HG02759 (cell line): ENCODE results near the gene PPP2R5D.
"Not testable (repeated sequence)": the region's sequence is repeated elsewhere in the genome, so short reads cannot be mapped to it uniquely, and the experiment has no call there.

Experiments used
- ATAC-seq: cut with Tn5 transposase; IDR thresholded peaks from one replicate; pipeline ENCODE4 v1.9.1; 2021; ENCODE audit warnings: mild to moderate bottlenecking, moderate library complexity; ENCODE audit not compliant: unreplicated experiment

The PPP2R5D gene

GRCh38 chr6:42984001-42984923 is at the start of gene PPP2R5D:
Gene PPP2R5D (plus strand): TSS chr6:42984570. CDS start chr6:42984678, 108 bp downstream.
- ATAC-seq = peak; percentile 94

DNA sequence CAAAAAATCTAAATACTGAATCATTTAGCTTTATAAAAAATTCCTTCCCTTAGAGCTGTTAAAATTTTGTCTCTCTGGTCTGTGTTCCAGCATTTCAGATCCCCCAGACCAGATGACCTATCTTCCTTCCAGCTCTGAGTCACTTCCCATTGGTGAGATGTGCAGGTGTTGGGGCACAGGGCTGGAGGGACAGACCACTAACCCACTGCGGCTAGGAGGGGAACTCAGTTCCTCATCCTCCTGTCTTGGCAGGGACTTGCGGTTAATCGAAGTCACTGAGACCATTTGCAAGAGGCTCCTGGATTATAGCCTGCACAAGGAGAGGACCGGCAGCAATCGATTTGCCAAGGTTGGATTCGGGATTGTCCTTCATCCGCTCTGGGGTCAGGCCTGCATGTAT is 49.0 kb upstream of the PPP2R5D start:
- no peak for ATAC-seq

DNA sequence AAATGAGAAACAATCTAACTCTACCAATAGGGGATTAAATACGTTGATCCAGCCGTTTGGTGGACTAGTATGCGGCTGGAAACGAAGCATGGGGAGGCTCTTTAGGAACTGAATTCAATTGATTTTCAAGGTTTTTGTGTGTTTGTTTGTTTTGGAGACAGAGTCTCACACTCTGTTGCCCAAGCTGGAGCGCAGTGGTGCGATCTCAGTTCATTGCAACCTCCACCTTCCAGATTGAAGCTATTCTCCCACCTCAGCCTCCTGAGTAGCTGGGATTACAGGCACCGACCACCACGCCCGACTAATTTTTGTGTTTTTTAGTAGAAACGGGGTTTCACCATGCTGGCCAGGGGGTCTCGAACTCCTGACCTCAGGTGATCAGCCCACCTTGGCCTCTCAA is 48.0 kb upstream of the PPP2R5D start:
- no peak for ATAC-seq

- ATAC-seq = no peak
These were observed 46.6 kb upstream of the PPP2R5D start for GRCh38 chr6:42937548-42938427.

GRCh38 chr6:42938428-42938796 is 46.0 kb upstream of the PPP2R5D start:
- no peak for ATAC-seq

DNA sequence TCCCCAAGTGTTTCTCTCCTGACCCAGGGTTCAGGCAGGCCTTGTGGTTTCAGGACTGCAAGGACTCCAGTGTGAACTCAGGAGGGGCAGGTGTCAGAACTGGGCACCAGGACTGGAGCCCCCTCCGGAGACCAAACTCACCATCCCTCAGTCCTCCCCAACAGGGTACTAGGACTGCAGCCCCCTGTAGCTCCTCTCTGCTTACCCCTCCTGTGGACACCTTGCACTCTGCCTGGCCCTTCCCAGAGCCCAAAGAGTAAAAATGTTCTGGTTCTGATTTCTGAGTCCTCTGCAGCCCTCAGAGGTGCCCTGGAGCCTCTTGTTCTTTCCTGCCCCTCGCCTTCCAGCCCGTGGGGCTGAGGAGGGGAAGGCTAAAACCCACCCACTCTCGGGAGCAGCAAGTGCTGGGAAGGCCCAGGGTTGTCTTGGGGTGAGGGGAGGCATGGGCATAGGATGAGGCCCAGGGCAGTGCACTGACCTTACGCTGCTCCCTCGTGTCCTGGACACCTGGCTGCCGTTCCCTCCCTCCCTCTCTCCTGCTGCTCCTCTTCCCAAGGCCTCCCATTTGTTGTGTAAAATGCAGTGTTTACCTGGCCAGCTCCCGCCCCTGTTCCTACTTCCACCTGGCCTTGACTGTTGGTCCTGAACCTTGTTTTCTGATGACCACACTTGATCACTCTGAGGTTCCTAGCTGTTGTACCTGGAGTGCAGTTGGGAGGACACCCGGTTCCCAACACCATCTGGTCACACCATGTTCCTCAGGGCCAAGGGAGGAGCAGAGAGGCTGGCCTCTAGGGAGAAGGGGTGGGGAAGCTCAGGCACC is 45.2 kb upstream of the PPP2R5D start:
- ATAC-seq = no peak

DNA sequence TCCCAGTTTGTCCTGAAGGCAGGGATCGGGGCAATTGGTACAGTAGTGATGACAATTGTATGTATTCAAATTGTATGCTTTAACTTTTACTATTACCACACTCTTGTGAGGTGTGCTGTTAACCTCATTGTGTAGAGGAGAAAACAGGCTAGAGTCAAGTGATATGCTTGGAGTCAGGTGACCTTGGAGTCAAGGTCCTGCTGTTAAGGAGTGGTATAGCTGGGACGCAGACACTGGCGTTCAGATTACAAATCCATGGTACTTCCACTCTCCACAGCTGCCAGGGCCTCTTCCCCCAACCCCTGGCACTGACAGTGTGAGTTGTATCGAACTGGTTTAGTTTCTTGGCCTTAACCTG is 44.6 kb upstream of the PPP2R5D start:
- ATAC-seq = no peak

DNA sequence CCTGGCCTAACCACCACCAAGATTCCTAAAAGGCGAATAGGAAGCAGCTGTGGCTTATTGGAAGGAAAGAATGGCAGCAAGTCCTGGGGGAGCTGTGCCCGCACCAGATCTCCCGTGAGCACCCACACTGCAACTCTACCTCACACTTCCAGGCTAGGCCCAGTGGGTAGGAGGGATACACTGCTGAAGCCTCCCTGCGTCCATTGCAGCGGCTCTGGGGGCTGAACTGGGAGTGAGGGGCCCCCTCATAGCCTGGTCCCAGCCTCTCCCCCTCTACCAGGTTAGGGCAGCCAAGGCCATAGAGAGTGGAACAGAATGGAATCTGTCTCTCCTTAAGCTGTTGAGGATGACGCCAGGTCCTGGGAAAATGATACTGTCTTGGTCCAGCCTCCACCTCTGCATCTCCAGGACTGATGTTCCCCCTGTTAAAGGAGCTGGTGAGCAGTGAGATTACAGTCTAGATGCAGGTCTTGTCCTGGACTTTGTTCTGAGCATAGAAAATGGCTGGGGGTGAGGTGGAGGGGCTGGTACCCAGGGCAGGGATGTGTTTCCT is 43.8 kb upstream of the PPP2R5D start:
- ATAC-seq = no peak

DNA sequence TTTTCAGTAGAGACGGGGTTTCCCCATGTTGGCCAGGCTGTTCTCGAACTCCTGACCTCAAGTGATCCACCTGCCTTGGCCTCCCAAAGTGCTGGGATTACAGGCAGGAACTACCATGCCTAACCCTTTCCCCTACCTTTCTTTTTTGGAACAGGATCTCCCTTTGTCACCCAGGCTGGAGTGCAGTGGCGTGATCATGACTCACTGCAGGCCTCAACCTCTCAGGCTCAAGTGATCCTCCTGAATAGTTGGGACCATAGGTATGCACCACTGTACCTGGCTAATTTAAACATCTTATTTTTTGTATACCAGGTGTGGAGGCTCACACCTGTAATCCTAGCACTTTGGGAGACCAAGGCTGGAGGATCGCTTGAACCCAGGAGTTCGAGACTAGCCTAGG is 43.0 kb upstream of the PPP2R5D start:
- not testable (repeated sequence) for ATAC-seq

- no peak for ATAC-seq
These were observed 41.9 kb upstream of the PPP2R5D start for GRCh38 chr6:42942444-42942843.

DNA sequence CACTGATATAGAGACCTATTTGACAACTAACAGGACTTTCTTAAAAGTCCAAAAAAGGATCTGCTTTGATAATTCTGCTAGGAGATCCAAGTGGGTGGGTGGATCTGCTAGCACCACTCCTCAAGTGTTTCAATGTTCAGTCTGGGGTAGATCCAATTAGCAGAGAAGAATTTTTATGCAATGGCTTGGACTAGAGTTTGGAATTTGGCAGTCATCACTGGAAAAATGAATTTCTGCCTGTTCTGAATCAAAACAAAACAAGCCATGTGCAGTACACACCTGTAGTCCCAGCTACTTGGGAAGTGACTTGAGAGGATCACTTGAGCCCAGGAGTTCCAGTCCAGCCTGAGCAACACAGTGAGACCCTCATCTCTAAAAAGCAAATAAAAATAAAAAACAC is 36.4 kb upstream of the PPP2R5D start:
- ATAC-seq = no peak

DNA sequence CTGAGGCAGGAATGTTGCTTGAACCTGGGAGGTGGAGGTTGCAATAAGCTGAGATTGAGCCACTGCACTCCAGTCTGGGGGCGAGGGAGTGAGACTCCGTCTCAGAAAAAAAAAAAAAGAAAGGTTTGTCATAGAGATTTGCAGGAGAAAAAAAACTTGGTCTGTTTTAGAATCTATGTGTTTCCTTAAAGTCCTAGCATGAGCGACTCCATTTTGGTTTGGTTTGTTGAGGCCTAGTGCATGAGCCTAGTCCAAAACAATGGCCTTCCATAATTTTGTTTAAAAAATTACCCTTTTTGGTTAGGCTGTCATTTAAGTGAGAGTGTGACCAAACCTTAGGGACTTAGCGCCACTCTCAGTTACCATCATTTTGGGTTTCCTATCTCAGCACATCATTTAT is 32.0 kb upstream of the PPP2R5D start:
- no peak for ATAC-seq

- ATAC-seq = not testable (repeated sequence)
These were observed 30.0 kb upstream of the PPP2R5D start for GRCh38 chr6:42954405-42954804.

DNA sequence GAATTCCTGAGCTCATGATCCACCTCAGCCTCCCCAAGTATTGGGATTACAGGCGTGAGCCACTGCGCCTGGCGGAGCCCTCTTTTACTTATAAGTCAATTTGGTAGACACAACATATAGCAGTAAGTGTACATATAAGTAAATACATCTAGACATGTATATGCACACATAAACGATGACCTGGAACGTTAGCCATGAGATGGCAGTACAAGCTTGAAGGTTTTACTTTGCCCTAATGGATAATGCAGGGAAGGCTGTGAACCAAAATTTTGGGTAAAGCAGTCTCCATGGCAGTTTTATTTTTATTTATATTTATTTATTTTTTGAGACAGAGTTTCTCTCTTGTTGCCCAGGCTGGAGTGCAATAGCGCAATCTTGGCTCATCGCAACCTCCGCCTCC is 26.2 kb upstream of the PPP2R5D start:
- ATAC-seq = no peak

- no peak for ATAC-seq
These were observed 24.5 kb upstream of the PPP2R5D start for GRCh38 chr6:42959917-42960242.

- ATAC-seq = no peak
These were observed 23.9 kb upstream of the PPP2R5D start, which contains the start of gene GNMT for GRCh38 chr6:42960243-42961019. Gene GNMT (plus strand): TSS chr6:42960754. CDS start chr6:42960768, 14 bp downstream.

GRCh38 chr6:42961020-42961470 is 23.3 kb upstream of the PPP2R5D start:
- no peak for ATAC-seq

DNA sequence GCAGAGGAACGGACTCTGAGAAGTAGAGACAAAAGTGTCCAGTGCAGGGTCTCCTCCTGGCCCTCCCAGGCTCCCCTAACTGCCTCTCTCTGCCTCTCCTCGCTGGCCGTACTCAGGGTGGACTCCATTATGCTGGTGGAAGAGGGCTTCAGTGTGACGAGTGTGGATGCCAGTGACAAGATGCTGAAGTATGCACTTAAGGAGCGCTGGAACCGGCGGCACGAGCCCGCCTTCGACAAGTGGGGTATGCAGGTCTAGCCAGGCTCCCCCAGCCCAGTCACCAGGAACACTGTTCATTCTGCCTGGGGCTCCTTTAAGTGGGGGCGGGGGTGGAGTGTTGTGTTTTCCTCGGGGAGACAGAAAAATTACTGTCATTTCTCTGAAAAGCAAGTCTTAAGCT is 22.3 kb upstream of the PPP2R5D start:
- ATAC-seq = no peak

DNA sequence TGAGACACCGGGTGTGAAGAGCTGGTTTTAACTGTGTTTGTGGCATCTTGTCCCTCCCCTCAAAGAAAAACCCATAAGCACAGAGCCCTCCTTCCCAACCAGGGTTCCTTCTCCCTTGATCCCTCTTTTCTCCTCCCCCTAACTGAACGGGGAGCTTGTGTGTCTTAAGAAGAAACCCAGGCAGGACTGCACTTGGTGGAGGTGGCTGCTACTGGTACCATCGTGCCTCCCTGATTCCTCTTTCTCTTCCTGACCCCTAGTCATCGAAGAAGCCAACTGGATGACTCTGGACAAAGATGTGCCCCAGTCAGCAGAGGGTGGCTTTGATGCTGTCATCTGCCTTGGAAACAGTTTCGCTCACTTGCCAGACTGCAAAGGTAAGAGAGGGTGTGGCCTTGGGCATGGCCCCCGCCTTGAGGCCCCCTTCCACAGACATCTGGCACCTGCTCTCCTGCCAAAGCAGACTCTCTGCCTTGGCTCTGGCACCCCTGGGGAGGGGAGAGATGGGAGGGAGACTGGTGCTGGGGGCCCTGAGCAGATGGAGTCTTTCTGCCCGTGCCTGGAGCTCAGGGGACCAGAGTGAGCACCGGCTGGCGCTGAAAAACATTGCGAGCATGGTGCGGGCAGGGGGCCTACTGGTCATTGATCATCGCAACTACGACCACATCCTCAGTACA is 21.7 kb upstream of the PPP2R5D start:
- no peak for ATAC-seq
